Ectodermal cell (in vitro differentiated cells): ENCODE results near the gene WNT8B.

Experiments
- H3K27ac ChIP-seq: 2 replicates; pipeline ENCODE4 v1.7.0; 2013; ENCODE audit warnings: mild to moderate bottlenecking, low read depth, low read length; ENCODE audit not compliant: insufficient read depth, poor library complexity, severe bottlenecking
- H3K27me3 ChIP-seq: 2 replicates; pipeline ENCODE4 v1.7.0; 2013; ENCODE audit warnings: mild to moderate bottlenecking, low read length; ENCODE audit not compliant: insufficient read depth, control insufficient read depth, poor library complexity, severe bottlenecking
- H3K36me3 ChIP-seq: one replicate; pipeline ENCODE4 v1.7.0; 2013; ENCODE audit warnings: low read length; ENCODE audit not compliant: control insufficient read depth, insufficient read depth
- H3K4me1 ChIP-seq: one replicate; pipeline ENCODE4 v1.7.0; 2013; ENCODE audit warnings: low read length; ENCODE audit not compliant: control insufficient read depth, insufficient read depth
- H3K4me3 ChIP-seq: 2 replicates; pipeline ENCODE4 v1.7.0; 2013; ENCODE audit warnings: low read depth, low read length, control low read depth; ENCODE audit not compliant: insufficient read depth
- H3K9me3 ChIP-seq: 2 replicates; pipeline ENCODE4 v1.7.0; 2013; ENCODE audit warnings: mild to moderate bottlenecking, low read length, moderate library complexity; ENCODE audit not compliant: control insufficient read depth
- WGBS, 2 experiments: methylation state at CpG; one replicate each; pipeline ENCODE4 v1.1.7; 2013; ENCODE audit warnings: missing lambda C conversion rate in 2 of 2; 5-methylcytosine and 5-hydroxymethylcytosine counted together

The WNT8B gene

DNA sequence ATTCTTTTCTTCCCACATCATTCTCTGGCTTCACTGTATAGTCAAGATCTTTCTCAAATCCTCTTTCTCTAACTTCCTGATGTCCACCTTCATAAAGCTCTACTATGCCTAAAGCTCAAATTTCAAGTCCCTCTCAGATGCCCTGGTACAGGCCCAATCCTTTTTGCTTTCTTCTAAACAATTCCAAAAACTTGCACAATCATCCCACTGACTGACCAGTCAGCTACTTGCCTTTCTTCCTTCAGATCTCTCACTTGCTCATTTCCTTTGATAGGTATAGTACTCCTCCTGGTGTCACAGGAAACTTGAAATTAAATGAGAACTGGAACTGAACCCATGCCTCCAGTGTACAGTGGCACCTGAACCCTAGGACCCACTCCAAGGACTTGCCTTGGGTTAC, 38.6 kb downstream of the WNT8B start:
- Histone ChIP-seq H3K27me3 (peaks cover 75% of the 10 kb centered on the region), H3K9me3 (no peaks in the 10 kb centered on the region), H3K27ac (no peak overlapping the region), H3K36me3 (peaks cover 7% of the 10 kb centered on the region), H3K4me3 (no peak overlapping the region), H3K4me1 (no peaks in the 10 kb centered on the region)

DNA sequence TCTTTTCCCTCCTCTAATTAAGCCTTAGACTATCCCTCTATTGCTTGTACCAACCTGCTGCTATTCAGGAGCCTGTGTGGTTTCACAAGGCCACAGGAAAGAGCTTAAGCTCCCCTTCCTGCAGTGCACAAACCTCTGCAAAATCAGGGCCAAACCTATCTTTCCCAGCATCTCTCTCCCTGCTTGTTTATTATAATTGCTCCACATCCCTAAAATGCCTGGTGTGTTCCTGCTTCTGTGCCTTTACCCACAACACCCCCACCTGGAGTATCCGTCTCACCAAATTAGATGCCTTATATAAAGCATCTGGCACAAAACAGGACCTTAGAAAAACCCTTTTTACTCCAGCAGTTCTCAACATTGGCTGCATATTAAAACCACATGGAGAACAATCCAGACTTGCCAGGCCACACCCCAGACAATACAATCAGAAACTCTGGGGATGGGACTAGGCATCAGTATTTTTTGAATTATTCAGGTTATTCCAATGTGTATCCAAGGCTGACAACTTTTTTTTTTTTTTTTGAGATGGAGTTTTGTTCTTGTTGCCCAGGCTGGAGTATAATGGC, 40.2 kb downstream of the WNT8B start:
- H3K36me3 ChIP-seq = no peaks in the 10 kb centered on the region
- WGBS, 2 experiments = 88 to 97% methylated on average over 1 of the region's 1 CpG
- no peaks in the 10 kb centered on the region for H3K4me1 ChIP-seq
- H3K27ac ChIP-seq = no peak overlapping the region
- no peak overlapping the region for H3K4me3 ChIP-seq
- no peaks in the 10 kb centered on the region for H3K9me3 ChIP-seq
- peaks cover 70% of the 10 kb centered on the region for H3K27me3 ChIP-seq

DNA sequence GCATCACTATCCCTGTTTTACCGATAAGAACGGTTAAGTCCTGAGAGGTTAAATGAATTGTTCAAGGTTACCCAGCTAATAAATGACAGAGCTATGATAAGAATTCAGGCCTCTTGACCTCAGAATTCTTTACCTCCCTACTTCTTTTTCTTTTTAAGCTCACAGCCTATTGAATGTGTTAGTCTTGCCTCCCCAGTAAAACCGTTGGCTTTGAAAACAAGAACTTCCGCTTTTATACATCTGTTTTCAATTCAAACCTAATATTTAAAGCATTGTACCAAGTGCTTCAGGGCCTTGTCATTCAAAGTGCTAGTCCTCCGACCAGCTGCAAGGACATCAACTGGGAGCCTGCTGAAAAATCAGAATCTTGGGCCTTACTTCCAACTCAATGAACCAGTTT, 41.3 kb downstream of the WNT8B start:
- Histone ChIP-seq H3K4me1 (no peaks in the 10 kb centered on the region), H3K4me3 (no peak overlapping the region), H3K36me3 (no peaks in the 10 kb centered on the region), H3K9me3 (no peaks in the 10 kb centered on the region), H3K27me3 (peaks cover 62% of the 10 kb centered on the region), H3K27ac (no peak overlapping the region)
- WGBS, 2 experiments = 78 to 95% methylated on average over 5 of the region's 5 CpGs

DNA sequence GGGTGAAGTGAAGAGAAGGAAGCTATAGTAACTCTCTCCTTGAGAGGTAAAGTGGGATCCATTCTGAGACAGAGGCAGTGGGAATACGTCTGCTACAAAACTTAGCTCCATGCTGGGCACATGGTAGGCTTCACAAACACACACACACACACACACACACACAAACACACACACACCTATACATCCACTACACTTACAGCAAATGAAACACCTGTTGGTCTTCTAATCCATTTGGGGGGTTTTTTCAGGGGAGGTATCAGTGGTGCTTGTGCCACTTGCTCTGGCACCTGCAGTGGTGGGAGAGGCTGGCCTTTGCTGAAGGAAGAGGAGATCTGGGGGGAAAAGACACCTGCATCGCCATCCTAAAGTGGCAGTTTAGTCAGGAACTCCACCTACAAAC, 42.4 kb downstream of the WNT8B start:
- WGBS, 2 experiments = 90 to 96% methylated on average over 2 of the region's 2 CpGs
- H3K36me3 ChIP-seq = no peaks in the 10 kb centered on the region
- no peak overlapping the region for H3K27ac ChIP-seq
- H3K4me1 ChIP-seq = no peaks in the 10 kb centered on the region
- no peaks in the 10 kb centered on the region for H3K9me3 ChIP-seq
- H3K27me3 ChIP-seq = peaks cover 51% of the 10 kb centered on the region
- H3K4me3 ChIP-seq = no peak overlapping the region

DNA sequence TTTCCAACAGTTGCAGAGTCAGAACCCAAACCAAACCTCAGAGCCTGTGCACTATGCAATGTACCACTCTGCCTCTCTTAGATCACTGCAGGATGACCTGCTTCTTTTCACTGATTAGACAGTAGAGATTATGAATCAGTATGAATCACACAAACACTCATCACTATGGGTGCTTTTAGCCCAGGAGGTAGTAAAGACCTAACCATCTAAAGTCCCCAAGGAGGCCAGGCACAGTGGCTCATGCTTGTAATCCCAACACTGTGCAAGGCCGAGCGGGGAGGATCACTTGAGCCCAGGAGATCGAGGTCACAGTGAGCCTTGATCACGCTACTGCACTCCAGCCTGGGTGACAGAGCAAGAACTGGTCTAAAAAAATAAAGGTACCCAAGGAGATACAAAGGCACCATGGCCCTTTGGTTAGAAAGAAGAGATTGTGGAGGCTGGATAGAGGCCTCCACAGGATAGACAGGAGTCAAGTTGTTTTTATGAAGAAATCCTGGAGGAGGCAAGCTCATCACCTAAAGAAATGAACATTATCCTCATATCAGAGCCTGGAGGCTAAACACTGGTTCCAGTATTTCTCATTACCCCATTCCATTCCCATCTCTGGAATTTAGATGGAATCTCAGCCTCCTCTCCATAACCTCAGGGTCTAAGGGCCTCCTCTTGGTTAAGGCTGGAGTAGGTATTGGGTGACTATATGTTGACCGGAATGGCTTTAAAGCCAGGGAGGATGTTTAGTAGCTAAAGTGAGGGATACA, 44.0 kb downstream of the WNT8B start:
- Histone ChIP-seq H3K4me3 (no peak overlapping the region), H3K9me3 (no peaks in the 10 kb centered on the region), H3K36me3 (no peaks in the 10 kb centered on the region), H3K27me3 (peaks cover 50% of the 10 kb centered on the region), H3K27ac (no peak overlapping the region), H3K4me1 (no peaks in the 10 kb centered on the region)
- 92 to 97% methylated on average over 4 to 5 of the region's 5 CpGs for WGBS, 2 experiments

DNA sequence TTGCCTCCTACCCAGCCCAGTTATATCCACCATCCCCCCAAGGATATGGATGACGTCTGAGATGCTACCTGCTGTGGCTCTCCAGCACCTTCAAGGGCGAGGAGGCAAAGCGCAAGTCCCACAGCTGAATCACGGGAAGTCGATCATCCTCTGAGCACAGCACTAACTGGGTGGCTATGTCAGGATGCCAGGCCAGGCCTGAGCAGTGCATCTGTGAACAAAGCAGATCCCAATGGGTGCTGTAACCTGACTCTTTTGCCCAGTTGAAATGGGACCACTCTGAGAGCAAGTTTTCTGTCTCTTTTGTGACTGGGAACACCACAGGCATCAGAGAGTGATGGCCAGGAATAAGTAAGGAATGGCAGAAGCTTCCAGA, 44.5 kb downstream of the WNT8B start:
- Histone ChIP-seq H3K4me3 (no peak overlapping the region), H3K36me3 (no peaks in the 10 kb centered on the region), H3K9me3 (no peaks in the 10 kb centered on the region), H3K27me3 (peaks cover 44% of the 10 kb centered on the region), H3K27ac (no peak overlapping the region), H3K4me1 (no peaks in the 10 kb centered on the region)
- 89 to 92% methylated on average over 5 of the region's 5 CpGs for WGBS, 2 experiments

DNA sequence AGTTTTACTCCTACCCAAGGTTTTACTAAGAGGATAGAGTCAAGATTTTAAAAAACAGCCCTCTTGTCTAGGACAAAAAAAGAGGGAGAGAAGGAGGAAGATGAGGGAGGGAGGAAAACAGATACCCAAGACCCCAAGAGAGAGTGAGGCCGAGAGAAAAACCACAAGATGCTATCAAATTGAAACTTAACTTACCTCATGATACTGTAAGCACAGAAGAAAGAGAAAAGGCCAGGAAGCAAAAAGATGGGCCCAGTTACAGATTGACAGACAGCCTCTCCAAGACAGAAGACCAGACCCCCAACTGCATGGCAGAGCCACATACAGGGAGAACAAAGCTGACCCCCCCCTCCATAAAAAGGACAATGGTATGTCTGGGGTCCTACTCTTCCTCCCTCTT, 45.5 kb downstream of the WNT8B start:
- WGBS, 2 experiments = 89 to 100% methylated on average over 1 of the region's 1 CpG
- Histone ChIP-seq H3K27me3 (peaks cover 36% of the 10 kb centered on the region), H3K4me1 (no peaks in the 10 kb centered on the region), H3K27ac (no peak overlapping the region), H3K36me3 (no peaks in the 10 kb centered on the region), H3K9me3 (no peaks in the 10 kb centered on the region), H3K4me3 (no peak overlapping the region)

DNA sequence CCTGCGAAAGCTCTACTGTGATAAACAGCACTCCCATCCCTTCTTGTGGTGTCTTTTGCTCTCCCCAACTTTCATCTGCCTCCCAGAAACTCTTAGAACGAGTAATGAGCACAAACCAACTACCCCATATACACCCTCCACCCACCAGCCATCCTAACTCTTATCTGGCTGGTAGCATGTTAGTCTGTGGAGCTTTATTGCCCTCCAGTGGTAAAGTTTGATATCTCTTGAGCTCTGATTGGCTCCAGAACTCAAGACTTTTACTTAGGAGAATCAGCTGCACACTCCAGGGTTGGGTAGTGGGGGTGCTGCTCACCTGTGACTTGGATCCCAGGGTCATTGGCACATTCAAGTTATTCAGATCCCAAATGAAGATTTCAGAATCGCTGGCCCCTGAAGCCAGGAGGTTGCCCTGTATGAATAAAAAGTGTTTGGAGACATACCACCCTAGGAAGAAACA, 45.9 kb downstream of the WNT8B start:
- Histone ChIP-seq H3K4me1 (no peaks in the 10 kb centered on the region), H3K4me3 (no peak overlapping the region), H3K27me3 (peaks cover 36% of the 10 kb centered on the region), H3K36me3 (no peaks in the 10 kb centered on the region), H3K27ac (no peak overlapping the region), H3K9me3 (no peaks in the 10 kb centered on the region)
- WGBS, 2 experiments = 37 to 40% methylated on average over 3 of the region's 3 CpGs

DNA sequence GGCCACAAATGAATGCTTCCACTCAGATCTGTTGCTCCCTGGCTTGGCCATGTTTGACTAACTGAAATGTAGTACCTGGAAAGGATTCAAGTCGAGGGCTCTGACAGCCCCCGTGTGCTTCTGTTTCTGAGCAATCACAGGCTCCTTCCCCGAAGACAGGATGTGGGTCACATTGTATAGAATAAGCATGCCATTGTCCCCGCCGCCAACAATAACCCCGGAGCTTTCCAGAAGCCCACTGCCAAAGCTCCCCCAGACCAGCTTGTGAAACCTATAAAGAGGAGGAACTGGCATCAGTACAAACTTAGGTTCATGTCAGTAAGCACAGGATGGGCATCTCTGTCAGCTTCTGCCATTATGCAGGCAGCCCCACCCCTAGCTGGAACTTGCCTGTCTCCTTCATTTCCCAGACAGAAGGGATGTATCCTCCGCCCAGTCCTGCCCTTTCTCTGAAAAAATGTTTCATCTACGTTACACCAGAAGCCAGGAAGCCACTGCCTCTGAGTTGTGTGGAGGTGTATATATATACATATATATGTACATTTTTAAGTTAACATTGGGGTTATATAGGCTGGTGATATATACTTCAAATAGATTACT, 46.5 kb downstream of the WNT8B start:
- H3K36me3 ChIP-seq = no peaks in the 10 kb centered on the region
- peaks cover 31% of the 10 kb centered on the region for H3K27me3 ChIP-seq
- no peak overlapping the region for H3K27ac ChIP-seq
- 89 to 92% methylated on average over 7 to 8 of the region's 8 CpGs for WGBS, 2 experiments
- H3K9me3 ChIP-seq = no peaks in the 10 kb centered on the region
- H3K4me3 ChIP-seq = no peak overlapping the region
- H3K4me1 ChIP-seq = no peaks in the 10 kb centered on the region

DNA sequence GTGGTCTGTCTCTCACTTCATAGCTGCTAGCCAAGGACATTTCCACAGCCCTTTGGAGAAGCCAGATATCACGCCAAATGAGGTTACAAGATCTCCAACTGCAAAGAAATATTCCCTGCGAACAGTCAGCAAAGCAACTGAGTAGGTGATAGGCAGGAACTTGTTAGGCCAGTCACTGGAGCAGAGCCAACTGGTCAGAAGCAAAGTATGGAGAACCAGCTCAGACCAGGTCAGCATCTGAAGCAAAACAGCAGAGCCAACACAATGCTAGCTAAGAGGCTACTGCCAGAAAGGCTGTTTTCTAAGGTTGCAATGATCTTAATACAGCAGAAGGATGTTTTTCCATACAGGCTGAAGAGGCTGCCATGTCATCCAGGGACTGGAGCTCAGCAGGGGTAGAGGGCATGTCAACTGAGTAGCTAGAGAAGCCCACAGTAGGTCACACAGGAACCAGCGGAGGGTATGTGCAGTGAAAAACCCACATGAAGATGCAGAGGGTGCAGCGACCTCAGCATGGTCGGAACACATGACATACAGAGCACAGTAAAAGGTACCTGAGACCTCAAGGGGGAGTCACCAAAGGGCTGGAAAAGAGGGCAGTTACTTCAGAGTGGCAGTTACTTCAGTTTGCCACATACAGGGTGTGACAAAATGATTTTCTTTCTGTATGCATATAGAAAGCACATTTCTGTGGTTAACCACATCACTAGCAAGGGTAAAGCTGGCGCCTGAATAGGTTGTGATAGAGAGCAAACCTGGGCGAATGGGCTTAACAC, 47.9 kb downstream of the WNT8B start:
- H3K27me3 ChIP-seq = peaks cover 21% of the 10 kb centered on the region
- H3K9me3 ChIP-seq = no peaks in the 10 kb centered on the region
- no peak overlapping the region for H3K4me3 ChIP-seq
- no peaks in the 10 kb centered on the region for H3K4me1 ChIP-seq
- no peak overlapping the region for H3K27ac ChIP-seq
- no peaks in the 10 kb centered on the region for H3K36me3 ChIP-seq
- WGBS, 2 experiments = 90% methylated on average over 7 of the region's 7 CpGs
